Brain microvascular endothelial cell (primary cell): ENCODE results near the gene PRRX1.

Experiments used
- DNase-seq: peaks from one replicate; pipeline ENCODE4 v3.0.0-alpha.2; 2020
- H3K27ac ChIP-seq: fragments of 250-450 bp; sonication (Bioruptor Pico); 2 replicates; pipeline ENCODE4 v1.5.1; 2020; ENCODE audit warnings: mild to moderate bottlenecking, moderate library complexity
- H3K27me3 ChIP-seq: fragments of 250-450 bp; sonication (Bioruptor Pico); replicated peaks from 2 replicates; pipeline ENCODE4 v1.5.1; 2020; ENCODE audit warnings: mild to moderate bottlenecking
- H3K36me3 ChIP-seq: fragments of 250-450 bp; sonication (Bioruptor Pico); replicated peaks from 2 replicates; pipeline ENCODE4 v1.5.1; 2020; ENCODE audit warnings: mild to moderate bottlenecking
- H3K4me3 ChIP-seq: 2 replicates; pipeline ENCODE4 v1.5.1; 2011; ENCODE audit warnings: low read depth, mild to moderate bottlenecking, control low read depth, low read length, moderate library complexity
- CTCF ChIP-seq: IDR thresholded peaks from 2 replicates; pipeline ENCODE4 v1.5.1; 2011; ENCODE audit warnings: low read depth, mild to moderate bottlenecking, moderate library complexity, low read length, control low read depth, inconsistent platforms; ENCODE audit errors: missing control alignments
- in situ Hi-C: cut with HindIII; loops from 2 replicates; pipeline ENCODE4 v1.10.0; 2017; ENCODE audit warnings: low sequenced_read_pairs, low pct_ligation_motif_present

Gene PRRX1

DNA sequence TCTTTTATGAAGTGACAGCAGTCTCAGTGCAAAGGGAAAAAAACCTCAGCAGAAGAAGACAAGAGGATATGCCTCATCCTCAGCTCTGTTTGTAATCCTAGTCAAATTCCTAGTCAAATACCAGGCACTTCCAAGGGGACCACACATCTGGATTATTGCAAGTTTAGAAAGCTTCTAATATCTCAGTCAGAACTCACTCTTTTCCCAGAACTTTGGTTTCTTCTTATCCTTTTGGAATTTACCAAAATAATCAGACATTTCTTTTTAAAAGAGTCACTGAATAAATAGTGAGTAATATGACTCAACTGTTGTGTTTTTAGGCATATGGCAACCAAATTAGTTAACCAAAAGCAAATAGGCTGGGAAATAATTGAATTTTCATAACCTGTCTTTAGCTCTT, 47.8 kb downstream of the PRRX1 start:
- Histone ChIP-seq H3K36me3 (no peaks in the 10 kb centered on the region), H3K27ac (peak overlapping the region; percentile 84), H3K4me3 (no peak overlapping the region), H3K27me3 (no peaks in the 10 kb centered on the region)
- TF ChIP-seq CTCF: no peak
- DNase-seq: peak; percentile 81
- in situ Hi-C loops: no loop called here

DNA sequence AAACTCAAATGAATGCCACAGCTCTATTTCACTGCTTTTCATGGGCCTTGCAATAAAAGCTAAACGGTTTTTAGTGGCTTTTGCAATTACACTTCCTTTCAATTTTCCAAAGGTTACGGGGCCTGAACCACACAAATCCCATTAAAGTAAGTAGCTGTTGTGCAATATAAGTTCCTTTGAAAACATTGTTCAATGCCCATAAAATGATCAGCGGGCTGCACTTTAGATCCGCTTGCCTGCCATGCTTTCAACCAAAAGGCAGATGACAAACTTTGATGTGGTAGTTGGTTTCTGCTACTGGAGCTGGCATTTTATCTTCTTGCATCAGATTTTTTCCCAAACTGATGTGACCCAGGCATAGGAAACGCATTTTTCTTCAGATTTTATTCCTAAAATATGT, 50.2 kb downstream of the PRRX1 start:
- no peak overlapping the region for H3K27ac ChIP-seq
- no peaks in the 10 kb centered on the region for H3K27me3 ChIP-seq
- no peak for TF ChIP-seq CTCF
- H3K4me3 ChIP-seq: no peak overlapping the region
- no peak for DNase-seq
- no peaks in the 10 kb centered on the region for H3K36me3 ChIP-seq
- in situ Hi-C loops: no loop called here

GRCh38 chr1:170714938-170715337, 51.0 kb downstream of the PRRX1 start:
- H3K27ac ChIP-seq: no peak overlapping the region
- no peak for TF ChIP-seq CTCF
- H3K36me3 ChIP-seq: peaks cover 4% of the 10 kb centered on the region
- no peaks in the 10 kb centered on the region for H3K27me3 ChIP-seq
- DNase-seq: no peak
- no peak overlapping the region for H3K4me3 ChIP-seq
- in situ Hi-C loops: no loop called here

DNA sequence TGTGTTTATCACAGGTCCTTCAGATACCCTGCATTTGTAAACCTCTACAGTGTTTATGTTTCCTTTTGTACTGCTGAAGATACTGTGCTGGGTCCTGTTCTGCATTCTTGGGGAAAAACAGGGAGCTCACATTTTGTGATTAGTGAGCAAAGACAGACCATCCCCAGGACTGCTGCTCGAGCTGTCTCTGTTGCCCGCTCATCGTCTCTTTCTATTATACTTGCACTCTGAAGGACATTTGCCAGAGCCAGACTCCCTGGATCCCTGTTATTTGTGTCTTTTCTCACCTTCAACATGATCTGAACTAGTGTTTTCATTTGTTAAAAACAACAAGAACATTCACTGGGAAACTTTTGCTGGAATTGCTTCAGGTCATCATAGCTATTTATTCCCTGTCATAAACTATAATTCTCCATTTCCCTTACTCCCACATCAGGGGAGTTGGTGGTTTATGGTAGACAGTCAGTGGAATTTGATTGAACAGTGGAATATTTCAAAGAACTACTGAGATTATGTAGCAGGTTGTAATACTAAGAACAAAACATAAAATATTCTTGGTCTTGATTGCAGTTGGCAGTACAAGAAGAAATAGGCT, 53.0 kb downstream of the PRRX1 start:
- in situ Hi-C loops: no loop called here
- DNase-seq: no peak
- Histone ChIP-seq H3K36me3 (peaks cover 19% of the 10 kb centered on the region), H3K27me3 (no peaks in the 10 kb centered on the region), H3K27ac (no peak overlapping the region), H3K4me3 (no peak overlapping the region)
- TF ChIP-seq CTCF: no peak

- Histone ChIP-seq H3K4me3 (no peak overlapping the region), H3K36me3 (peaks cover 25% of the 10 kb centered on the region), H3K27ac (no peak overlapping the region), H3K27me3 (no peaks in the 10 kb centered on the region)
- in situ Hi-C loops: no loop called here
- DNase-seq: no peak
- no peak for TF ChIP-seq CTCF
These were observed 56.7 kb downstream of the PRRX1 start for GRCh38 chr1:170720661-170721060.

GRCh38 chr1:170721621-170722020, 57.7 kb downstream of the PRRX1 start:
- no peak for DNase-seq
- Histone ChIP-seq H3K36me3 (peaks cover 34% of the 10 kb centered on the region), H3K27ac (no peak overlapping the region), H3K4me3 (no peak overlapping the region), H3K27me3 (no peaks in the 10 kb centered on the region)
- TF ChIP-seq CTCF: no peak
- in situ Hi-C loops: no loop called here
